H7 (cell line): ENCODE measurements around the gene STAC. TPM values are rescaled to one million over a fixed set of nuclear protein-coding genes. Genes with fewer than 3 reads are reported as not detected.
A peak's percentile ranks its signal among the peaks of the same experiment; 100 is the strongest.
"Not testable (repeated sequence)": the region's sequence is repeated elsewhere in the genome, so short reads cannot be mapped to it uniquely, and the experiment has no call there.

ENCODE experiments used
- DNase-seq: peaks from one replicate; pipeline ENCODE4 v3.0.0; 2012
- H3K27me3 ChIP-seq: 2 replicates; pipeline ENCODE4 v1.6.0; 2011; ENCODE audit warnings: mild to moderate bottlenecking, low read length; ENCODE audit not compliant: control insufficient read depth, insufficient read depth
- H3K36me3 ChIP-seq: replicated peaks from 2 replicates; pipeline ENCODE4 v1.5.1; 2011; ENCODE audit warnings: low read length; ENCODE audit not compliant: control insufficient read depth, insufficient read depth
- H3K4me3 ChIP-seq: 2 replicates; pipeline ENCODE4 v1.5.1; 2011; ENCODE audit warnings: low read depth, mild to moderate bottlenecking, control low read depth, low read length, moderate library complexity; ENCODE audit not compliant: insufficient read depth
- total RNA-seq: library from RNA; depleted of rRNA; stranded (reverse); fragments of >200 nt; shearing (Covaris generic); gene quantifications from 2 replicates; pipeline ENCODE4 v1.2.3, GENCODE V29; 2014

STAC gene
- total RNA-seq, 1 experiment from 2014 or later, result 5.2 TPM

DNA sequence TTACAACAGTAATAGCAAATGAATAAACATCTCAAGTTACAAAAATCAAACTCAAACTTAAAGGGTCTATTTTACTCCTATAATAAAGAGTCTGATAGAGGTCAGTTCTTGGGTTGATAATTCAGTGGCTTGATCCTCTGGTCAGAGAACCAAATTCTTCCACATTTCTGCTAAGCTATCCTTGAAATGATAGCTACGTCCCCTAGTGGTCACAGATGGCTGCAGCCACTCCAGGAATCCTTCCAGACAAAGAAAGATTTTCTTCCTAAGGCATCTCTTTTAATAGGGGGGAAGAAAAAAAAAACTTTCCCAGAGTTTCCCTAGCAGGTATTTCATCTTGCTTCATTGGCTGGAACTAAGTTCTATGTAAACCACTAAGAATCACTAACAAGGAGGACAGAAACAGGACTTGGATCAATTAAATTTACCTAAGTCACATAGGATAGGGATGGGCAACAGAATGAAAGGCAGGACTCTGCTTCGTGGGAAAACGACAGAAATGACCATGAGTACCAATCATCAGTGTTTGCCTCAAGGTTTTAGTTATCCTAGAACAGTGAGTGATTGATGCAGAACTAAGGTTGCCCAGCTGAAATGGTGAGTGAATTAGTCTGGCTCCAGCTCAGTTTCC lies 160.7 kb downstream of the STAC start:
- peak; percentile 14 for DNase-seq
- Histone ChIP-seq H3K27me3 (no peaks in the 10 kb centered on the region), H3K4me3 (no peak overlapping the region), H3K36me3 (no peaks in the 10 kb centered on the region)

DNA sequence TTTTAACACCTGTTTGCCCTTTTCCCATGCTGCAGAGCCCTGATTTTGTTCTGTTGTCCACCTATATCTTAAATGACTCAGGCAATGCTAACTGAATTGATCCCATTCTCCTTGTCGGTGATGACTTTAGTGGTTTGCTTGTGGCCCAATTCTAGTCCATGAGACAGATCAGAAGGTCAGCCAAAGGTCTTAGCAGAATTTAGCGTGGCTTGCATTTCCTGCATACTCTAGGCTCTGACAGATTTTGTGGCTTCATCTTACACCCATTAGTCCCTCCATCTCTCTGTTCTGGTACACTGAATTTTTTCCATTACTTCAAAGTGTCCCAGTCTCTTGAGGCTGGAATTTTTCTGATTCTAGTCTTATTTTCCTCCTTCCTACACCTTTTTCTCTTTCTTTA lies 161.9 kb downstream of the STAC start:
- H3K36me3 ChIP-seq, result no peaks in the 10 kb centered on the region

DNA sequence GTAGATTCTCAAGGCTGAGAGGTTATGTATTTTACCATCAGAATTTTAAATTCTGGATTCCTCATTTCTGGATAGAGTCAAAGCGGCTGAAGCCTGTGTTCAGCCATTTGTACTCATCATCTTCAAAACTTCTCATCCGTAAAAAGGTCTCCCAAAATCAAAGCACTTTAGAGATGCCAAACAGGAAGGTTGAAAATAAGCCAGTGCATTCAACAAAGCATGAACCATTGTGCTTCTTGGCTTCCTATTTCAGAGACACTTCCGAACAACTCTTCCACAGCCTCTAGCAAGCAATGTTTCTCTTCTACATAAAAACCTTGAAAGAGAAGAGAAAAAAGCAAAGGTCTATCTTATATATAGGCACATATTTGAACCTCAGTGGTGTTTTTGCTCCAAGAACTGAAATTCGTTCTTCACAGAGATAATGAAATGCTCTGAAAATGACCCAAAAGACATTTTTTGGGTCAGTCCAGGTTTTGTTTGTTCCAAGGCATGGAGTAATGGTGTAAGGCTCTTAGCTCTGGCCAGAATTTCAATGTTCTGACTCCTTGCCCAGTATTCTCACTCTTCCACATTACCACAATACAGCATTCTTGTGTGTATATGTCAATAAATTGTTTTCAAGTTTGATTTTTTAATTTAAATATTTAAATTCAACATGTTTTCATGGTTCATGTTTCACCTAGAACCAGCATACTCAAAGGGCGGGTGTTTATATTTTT lies 163.1 kb downstream of the STAC start:
- Histone ChIP-seq H3K36me3 (no peaks in the 10 kb centered on the region), H3K4me3 (no peak overlapping the region), H3K27me3 (no peaks in the 10 kb centered on the region)
- DNase-seq, result no peak

More for the DNA sequence above, 161.9 kb downstream of the STAC start:
- no peak for DNase-seq
- no peaks in the 10 kb centered on the region for H3K27me3 ChIP-seq
- H3K4me3 ChIP-seq, result no peak overlapping the region

DNA sequence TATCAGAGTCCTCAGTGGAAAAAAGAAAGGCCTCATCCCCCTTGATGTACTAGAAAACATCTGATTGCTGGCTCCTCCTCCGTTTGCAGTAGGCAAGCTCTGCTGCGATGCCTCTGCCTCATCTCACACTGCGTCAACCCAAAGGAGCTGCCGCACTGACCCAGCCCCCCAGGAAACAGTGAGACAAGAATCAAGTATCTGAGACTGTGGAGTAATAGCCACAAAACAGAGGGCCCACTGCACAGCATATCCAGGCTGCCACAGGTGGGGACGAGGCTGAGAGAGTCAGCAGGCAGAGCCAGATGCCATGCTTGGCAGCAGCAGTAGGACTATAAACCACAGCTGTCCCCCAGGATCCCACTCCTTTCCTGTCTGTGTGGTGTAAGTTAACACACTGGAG lies 165.9 kb downstream of the STAC start:
- no peaks in the 10 kb centered on the region for H3K36me3 ChIP-seq
- no peak overlapping the region for H3K4me3 ChIP-seq
- no peaks in the 10 kb centered on the region for H3K27me3 ChIP-seq
- no peak for DNase-seq

DNA sequence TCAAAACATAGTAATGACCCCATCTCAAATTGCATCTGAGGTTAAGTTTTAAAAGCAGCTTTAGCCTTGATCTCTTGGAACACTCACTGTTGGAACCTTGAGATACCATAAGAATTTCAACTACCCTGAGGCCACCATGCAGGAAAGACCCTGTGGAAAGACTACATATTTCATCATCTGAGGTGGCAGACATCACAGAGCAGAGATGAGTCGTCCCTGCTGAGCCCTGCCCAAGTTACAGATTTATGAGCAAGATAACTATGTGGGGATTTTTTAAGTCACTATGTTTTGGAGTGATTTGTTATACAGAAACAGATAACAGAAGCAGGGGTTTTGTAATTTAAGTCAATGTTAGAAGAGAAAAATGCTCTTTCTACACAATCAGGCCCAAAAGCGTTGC lies 168.4 kb downstream of the STAC start:
- H3K36me3 ChIP-seq, result no peaks in the 10 kb centered on the region
- H3K27me3 ChIP-seq, result no peaks in the 10 kb centered on the region
- DNase-seq, result no peak

DNA sequence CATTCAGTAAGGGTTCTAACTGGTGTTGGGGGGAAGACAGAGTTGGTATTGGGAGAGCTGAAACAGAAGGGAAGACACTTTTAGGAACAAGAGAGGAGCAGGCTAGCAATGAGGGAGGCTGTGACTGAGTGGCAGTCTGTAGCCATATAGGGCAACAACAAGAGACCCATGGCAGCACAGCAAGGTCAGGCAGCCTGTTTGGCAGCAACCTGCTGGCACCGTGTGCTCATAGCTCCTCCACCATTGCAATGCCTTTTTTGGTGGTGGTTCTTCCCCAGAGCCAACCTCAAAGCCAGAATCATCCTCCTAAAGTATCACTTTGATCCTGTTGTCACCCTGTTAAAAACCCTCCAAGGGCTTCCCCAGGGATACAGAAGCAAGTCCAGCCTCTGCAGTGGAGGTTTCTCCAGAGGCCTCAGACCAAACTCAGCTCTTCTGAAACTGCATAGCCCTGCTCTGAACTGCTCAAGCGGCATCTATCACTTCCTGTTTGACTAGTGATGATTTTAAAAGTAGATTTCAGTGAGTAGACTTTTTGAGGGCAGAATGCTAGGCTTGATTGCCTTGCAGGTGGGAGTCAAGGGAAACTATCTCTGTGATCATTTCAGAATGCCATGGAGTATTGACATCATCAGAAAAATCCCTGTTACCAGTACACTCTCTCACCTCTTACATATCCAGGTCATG lies 176.9 kb downstream of the STAC start:
- Histone ChIP-seq H3K4me3 (no peak overlapping the region), H3K27me3 (no peaks in the 10 kb centered on the region), H3K36me3 (no peaks in the 10 kb centered on the region)
- no peak for DNase-seq

More for the DNA sequence above, 168.4 kb downstream of the STAC start:
- no peak overlapping the region for H3K4me3 ChIP-seq

DNA sequence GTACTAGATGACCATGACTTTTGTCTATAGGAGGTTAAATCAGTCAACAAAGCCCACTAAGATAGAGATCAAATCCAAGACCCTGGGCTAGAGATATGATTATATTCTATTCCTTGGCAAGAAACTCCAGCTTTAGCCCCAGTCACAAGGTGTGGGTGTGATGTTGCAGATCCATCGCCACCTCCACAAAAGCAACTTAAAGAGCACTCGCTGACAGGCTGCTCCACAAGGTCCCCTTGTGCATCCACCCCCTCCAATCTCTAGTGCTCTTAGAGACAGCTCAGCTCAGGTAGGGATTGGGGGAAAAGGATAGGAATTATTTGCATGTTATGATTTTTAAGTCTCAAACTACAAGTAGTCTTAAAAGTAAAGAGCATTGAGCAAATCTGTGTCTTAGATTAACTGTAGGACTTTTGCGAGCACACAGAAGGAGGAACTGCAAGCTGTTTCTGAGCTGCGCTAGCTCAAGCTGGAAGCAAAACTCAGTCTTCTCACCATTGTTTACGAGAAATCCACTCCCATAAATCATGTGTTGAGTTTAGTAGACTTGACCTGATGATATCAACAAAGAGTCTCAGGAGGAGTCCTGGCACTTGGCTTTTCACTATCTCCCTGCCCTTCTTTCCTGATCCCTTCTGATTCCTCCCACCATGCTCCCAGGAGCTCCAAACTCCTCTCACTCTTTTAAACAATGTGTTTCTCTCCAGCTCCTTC lies 177.6 kb downstream of the STAC start:
- Histone ChIP-seq H3K4me3 (no peak overlapping the region), H3K36me3 (no peaks in the 10 kb centered on the region), H3K27me3 (no peaks in the 10 kb centered on the region)
- DNase-seq, result no peak

DNA sequence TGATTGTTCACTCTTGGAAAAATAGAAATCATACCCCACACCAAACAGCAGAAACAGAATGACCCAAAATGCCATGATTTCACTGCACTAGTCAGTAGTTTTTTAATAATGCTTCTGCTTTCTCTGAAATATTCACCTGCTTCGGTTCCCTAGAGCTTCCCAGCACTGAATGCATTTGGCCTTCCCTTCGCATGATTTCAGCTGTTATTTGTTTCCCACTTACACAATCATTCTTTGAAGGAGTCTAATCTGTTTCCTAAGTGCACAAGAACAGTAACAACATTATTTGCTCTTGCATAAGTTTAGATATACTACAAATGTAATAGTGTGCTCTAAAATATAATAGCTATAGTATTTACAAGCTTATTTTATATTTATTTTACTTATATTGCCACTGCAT lies 178.7 kb downstream of the STAC start:
- Histone ChIP-seq H3K4me3 (no peak overlapping the region), H3K27me3 (no peaks in the 10 kb centered on the region), H3K36me3 (no peaks in the 10 kb centered on the region)
- no peak for DNase-seq

DNA sequence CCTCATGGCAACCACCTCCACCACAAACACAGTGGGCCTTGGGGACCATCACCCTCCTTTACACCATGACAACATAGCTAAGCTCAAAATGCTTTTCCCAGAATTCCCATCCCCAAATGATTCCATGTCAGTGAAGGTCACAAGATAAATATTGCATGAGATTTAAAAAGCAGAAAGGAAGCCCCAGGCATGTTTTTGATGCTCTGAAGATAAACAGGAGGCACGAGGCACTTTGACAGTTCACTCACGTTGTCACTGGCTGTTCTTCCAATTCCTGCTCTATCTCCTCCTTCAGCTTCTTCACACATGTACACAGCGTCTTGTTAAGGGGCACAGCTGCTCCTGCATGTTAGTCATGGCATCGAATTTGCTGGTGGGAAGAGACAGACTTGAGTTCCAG lies 180.4 kb downstream of the STAC start:
- DNase-seq, result no peak
- Histone ChIP-seq H3K4me3 (no peak overlapping the region), H3K36me3 (no peaks in the 10 kb centered on the region), H3K27me3 (no peaks in the 10 kb centered on the region)

DNA sequence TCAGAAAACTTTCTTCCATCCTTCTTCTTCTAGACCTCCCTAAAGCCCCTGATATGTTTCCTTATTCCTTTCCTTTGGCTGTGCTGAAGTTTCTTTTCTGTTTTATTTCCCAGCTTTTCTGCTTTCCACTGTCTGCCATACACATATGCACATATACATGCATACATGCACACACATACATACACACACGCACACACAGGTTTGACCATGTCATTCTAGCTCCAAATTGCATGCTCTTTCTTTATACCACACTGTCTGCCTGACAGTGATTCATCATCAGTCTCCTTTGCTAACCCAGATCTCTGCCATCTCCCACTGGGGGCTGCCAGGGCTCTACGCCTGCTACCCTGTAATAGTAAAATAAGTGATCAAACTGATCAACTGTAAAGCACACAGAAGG lies 181.3 kb downstream of the STAC start:
- no peak for DNase-seq
- no peak overlapping the region for H3K4me3 ChIP-seq
- no peaks in the 10 kb centered on the region for H3K27me3 ChIP-seq
- no peaks in the 10 kb centered on the region for H3K36me3 ChIP-seq

DNA sequence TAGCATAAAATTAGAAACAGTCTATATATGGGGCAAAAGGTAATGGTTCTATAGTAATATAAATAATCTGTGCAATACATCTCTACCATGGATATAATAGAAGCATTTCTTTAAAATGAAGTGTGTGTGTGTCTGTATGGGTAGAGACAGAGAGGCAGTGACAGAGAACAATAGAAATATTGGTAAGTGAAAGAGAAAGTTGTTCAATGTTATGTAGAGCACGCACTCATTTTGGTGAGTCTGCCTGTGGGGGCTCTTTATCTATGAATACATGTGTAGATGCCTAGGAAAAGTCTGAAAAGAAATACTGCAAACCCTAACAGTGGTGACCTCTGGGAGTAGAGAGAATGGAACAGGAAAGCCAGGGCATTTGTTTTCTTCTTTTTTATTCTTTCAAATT lies 182.6 kb downstream of the STAC start:
- no peaks in the 10 kb centered on the region for H3K36me3 ChIP-seq
- DNase-seq, result no peak
- no peak overlapping the region for H3K4me3 ChIP-seq
- no peaks in the 10 kb centered on the region for H3K27me3 ChIP-seq

DNA sequence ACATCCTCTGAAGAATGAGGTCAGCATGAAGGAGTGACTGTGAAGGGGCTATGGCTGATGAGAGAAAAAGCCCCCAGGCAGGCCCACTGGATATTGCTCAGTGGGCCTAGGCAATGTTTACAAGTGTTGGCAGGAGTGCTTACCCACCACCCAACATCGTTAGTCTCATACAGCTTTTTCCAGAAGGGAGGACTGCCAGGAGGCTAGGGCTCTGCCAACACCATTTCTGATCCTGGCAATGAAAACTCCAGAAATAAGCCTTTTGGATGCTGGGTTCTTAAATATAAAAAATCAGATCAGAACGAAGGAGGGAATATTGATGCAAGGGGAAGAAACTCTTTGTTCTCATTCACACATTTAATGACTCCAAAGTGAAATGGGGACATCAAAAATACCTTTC lies 194.9 kb downstream of the STAC start:
- no peaks in the 10 kb centered on the region for H3K27me3 ChIP-seq
- DNase-seq, result no peak
- H3K36me3 ChIP-seq, result no peaks in the 10 kb centered on the region
- H3K4me3 ChIP-seq, result no peak overlapping the region

DNA sequence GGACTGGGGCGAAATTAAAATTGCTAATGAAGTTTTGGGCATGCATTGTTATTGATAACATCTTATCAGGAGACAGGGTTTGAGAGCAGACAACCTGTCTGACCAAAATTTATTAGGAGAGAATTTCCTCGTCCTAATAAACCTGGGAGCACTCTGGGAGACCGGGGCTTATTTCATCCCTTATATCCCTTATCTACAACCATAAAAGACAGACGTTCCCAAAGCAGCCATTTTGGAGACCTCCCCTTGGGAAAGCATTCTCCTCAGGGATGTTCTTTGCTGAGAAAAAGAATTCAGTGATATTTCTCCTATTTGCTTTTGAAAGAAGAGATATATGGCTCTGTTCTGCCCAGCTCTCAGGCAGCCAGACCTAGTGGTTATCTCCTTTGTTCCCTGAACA lies 198.1 kb downstream of the STAC start:
- H3K27me3 ChIP-seq, result not testable (repeated sequence)

DNA sequence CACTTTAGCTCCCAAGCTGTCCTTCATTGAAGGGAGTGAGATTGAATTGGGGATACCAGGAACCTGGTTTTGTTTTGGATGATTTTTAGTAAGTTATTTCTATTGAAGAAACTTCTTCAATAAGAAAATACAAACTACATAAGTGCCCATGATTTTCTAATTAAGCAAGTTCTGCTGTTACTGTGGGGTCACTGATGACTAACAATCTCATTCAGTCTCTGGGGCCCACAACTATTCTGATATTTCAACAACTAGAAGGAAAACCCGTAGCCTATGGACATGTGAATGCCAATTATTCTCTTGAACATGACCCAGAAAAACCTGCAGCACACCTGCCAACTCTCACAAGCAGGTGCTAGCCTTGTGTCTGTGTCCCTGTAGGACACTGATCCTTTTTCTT lies 199.4 kb downstream of the STAC start:
- no peak for DNase-seq
- no peaks in the 10 kb centered on the region for H3K27me3 ChIP-seq
- H3K36me3 ChIP-seq, result no peaks in the 10 kb centered on the region
- H3K4me3 ChIP-seq, result no peak overlapping the region

More for the DNA sequence above, 198.1 kb downstream of the STAC start:
- not testable (repeated sequence) for H3K4me3 ChIP-seq, DNase-seq, H3K36me3 ChIP-seq

DNA sequence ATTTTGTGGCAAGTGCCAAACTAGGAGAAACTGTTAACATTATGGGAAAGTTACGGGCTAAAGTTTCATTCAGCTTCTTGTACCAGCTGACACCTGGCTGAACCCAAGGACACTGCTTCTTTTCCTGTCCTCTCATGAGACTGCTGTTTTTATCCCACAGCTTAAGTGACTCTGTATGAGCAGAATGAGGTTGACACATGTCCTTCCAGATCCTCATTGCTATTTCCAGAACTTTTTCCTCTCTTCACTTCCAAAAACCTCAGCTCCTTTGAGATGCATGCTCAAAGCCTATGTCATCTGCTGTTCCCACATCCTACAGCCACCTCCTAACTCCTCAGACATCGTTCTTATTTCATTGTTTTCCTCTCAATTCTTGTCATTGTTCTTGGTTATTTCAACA lies 200.4 kb downstream of the STAC start:
- no peaks in the 10 kb centered on the region for H3K36me3 ChIP-seq
- H3K27me3 ChIP-seq, result no peaks in the 10 kb centered on the region
- DNase-seq, result no peak
- H3K4me3 ChIP-seq, result no peak overlapping the region
